ENCODE results near the gene IL27RA. TPM values are rescaled to one million over a fixed set of nuclear protein-coding genes. Genes with fewer than 3 reads are reported as not detected.
A peak's percentile ranks its signal among the peaks of the same experiment; 100 is the strongest.

The IL27RA gene
- total RNA-seq, 1 experiment from 2014 or later, result 13.6 TPM

DNA sequence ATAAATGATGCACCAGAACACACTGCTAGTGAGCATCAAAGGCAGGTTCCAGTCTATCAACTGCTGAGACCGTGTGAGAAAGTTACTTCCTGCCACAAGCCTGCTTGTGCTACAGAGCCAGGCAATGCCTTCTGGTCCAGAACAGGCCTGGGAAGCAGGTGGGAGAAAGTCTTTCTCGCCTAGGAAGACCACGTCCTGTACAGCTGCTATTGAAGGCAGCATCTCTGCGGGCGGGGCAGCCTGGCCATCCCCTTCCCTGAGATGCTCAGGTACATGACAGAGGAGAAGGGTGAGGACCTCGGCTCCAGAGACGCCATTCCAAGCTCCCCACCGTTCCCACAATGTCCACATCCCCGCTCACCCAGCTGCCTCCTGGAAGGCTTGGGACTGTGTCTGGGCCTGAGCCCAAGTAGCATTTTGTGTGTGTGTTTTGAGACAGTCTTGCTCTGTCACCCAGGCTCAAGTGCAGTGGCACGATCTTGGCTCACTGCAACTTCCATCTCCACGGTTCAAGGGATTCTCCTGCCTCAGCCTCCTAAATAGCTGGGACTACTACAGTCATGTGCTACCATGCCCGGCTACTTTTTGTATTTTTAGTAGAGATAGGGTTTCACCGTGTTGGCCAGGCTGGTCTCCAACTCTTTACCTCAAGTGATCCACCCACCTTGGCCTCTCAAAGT, 28.9 kb upstream of the IL27RA start:
- WGBS (ENCODE audit: extremely low coverage, insufficient read length, low lambda C conversion rate), result no CpG with 5 or more reads among the region's 13 CpGs
- Histone ChIP-seq H3K23ac (ENCODE audit: insufficient read length, low read depth, low read length) (no peak overlapping the region), H3K4me2 (ENCODE audit: insufficient read depth, insufficient read length, low read length) (no peak overlapping the region), H3K4ac (ENCODE audit: low read depth, low read length) (no peak overlapping the region), H3K79me1 (ENCODE audit: insufficient read depth, low read depth, low read length, poor library complexity, severe bottlenecking) (no peaks in the 10 kb centered on the region), H2BK20ac (ENCODE audit: low read depth, low read length, poor library complexity, severe bottlenecking) (no peak overlapping the region), H2BK15ac (ENCODE audit: low read depth, low read length) (no peak overlapping the region), H4K5ac (ENCODE audit: insufficient read length, low read depth, low read length) (no peak overlapping the region), H4K91ac (ENCODE audit: insufficient read length, low read depth, low read length) (no peak overlapping the region), H2BK120ac (ENCODE audit: low read depth, low read length, poor library complexity, severe bottlenecking) (no peak overlapping the region), H3K14ac (ENCODE audit: insufficient read depth, low read length) (no peak overlapping the region), H3K56ac (ENCODE audit: insufficient read length, low read depth, low read length) (no peak overlapping the region), H4K20me1 (ENCODE audit: control insufficient read depth, insufficient read depth, insufficient read length) (no peaks in the 10 kb centered on the region), H2AK5ac (ENCODE audit: insufficient read length, low read length) (no peak overlapping the region), H3K27ac (ENCODE audit: insufficient read length, low read depth, low read length) (no peak overlapping the region), H3K79me2 (ENCODE audit: insufficient read depth, low read length) (no peaks in the 10 kb centered on the region), H2BK5ac (ENCODE audit: insufficient read length, low read length) (no peak overlapping the region), H3K4me1 (ENCODE audit: insufficient read depth, low read length) (no peaks in the 10 kb centered on the region), H3T11ph (ENCODE audit: low read length) (no peak overlapping the region), H3K27me3 (ENCODE audit: insufficient read depth, low read length) (no peaks in the 10 kb centered on the region), H3K23me2 (ENCODE audit: insufficient read length, low read depth, low read length, poor library complexity, severe bottlenecking) (no peaks in the 10 kb centered on the region), H3K18ac (ENCODE audit: insufficient read length, low read depth, low read length) (no peak overlapping the region), H4K8ac (replicated peaks; ENCODE audit: insufficient read length, low read depth, low read length) (no peak overlapping the region), H3K9ac (ENCODE audit: extremely low read depth, insufficient read length, low read length) (no peak overlapping the region), H2BK12ac (ENCODE audit: insufficient read length, low read depth, low read length) (no peak overlapping the region), H3K9me3 (ENCODE audit: control insufficient read depth, low read depth, low read length) (no peaks in the 10 kb centered on the region), H2AFZ (ENCODE audit: low read length) (no peak overlapping the region)
- H3K9me3 Mint-ChIP-seq, result peaks cover 5 to 8% of the 10 kb centered on the region in 2 experiments; a peak in 2 of 5 replicates
- no peaks in the 10 kb centered on the region; the same call in 1 of the 2 replicates for H3K27me3 Mint-ChIP-seq (ENCODE audit: low read depth)
- peaks cover 13 to 14% of the 10 kb centered on the region in 2 experiments; a peak in 3 of 4 replicates for H3K4me1 Mint-ChIP-seq
- DNase-seq, result no peak
- H3K27ac Mint-ChIP-seq, result peak overlapping the region in 2 of 3 experiments; percentile 24 to 87; a peak in 2 of 7 replicates
- H3K36me3 Mint-ChIP-seq (ENCODE audit: insufficient read depth in 1 of 3, low read depth in 3 of 3), result peaks cover 6 to 22% (median 12%) of the 10 kb centered on the region in 3 experiments; a peak in 6 of 7 replicates
- no peak overlapping the region for H3K4me3 Mint-ChIP-seq
- TF ChIP-seq, protein P1, sequence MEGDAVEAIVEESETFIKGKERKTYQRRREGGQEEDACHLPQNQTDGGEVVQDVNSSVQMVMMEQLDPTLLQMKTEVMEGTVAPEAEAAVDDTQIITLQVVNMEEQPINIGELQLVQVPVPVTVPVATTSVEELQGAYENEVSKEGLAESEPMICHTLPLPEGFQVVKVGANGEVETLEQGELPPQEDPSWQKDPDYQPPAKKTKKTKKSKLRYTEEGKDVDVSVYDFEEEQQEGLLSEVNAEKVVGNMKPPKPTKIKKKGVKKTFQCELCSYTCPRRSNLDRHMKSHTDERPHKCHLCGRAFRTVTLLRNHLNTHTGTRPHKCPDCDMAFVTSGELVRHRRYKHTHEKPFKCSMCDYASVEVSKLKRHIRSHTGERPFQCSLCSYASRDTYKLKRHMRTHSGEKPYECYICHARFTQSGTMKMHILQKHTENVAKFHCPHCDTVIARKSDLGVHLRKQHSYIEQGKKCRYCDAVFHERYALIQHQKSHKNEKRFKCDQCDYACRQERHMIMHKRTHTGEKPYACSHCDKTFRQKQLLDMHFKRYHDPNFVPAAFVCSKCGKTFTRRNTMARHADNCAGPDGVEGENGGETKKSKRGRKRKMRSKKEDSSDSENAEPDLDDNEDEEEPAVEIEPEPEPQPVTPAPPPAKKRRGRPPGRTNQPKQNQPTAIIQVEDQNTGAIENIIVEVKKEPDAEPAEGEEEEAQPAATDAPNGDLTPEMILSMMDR (conservative IDR thresholded peaks at IDR 0.05), result no peak
